Natural killer cell (primary cell): ENCODE measurements around the gene ERN1. TPM values are rescaled to one million over a fixed set of nuclear protein-coding genes. Genes with fewer than 3 reads are reported as not detected.

Source experiments
- ATAC-seq, 3 donors: fragments of 150-1000 bp in 2 of 3; fragments of 200-7000 bp in 1 of 3; cut with Tn5 transposase; 1 replicate in 1 of 3; 2 replicates in 2 of 3; pipeline ENCODE4 v1.10.0; 2021; ENCODE audit warnings: mild to moderate bottlenecking in 2 of 3, moderate library complexity in 2 of 3
- DNase-seq, 2 donors: peaks; one replicate each; pipeline versions ENCODE4 v3.0.0 to v3.0.0-alpha.2; 2013 to 2021; ENCODE audit warnings: mixed read lengths in 1 of 2
- H3K27ac ChIP-seq: one replicate; pipeline ENCODE4 v1.5.1; 2013; ENCODE audit warnings: mild to moderate bottlenecking, low read length
- H3K27me3 ChIP-seq: one replicate; pipeline ENCODE4 v1.6.1; 2013; ENCODE audit warnings: low read length; ENCODE audit not compliant: control insufficient read depth, insufficient read depth
- H3K36me3 ChIP-seq: one replicate; pipeline ENCODE4 v1.6.1; 2013; ENCODE audit warnings: low read length; ENCODE audit not compliant: control insufficient read depth, insufficient read depth
- H3K4me1 ChIP-seq: one replicate; pipeline ENCODE4 v1.6.1; 2013; ENCODE audit warnings: low read length; ENCODE audit not compliant: control insufficient read depth, insufficient read depth
- H3K4me3 ChIP-seq: one replicate; pipeline ENCODE4 v1.5.1; 2013; ENCODE audit warnings: low read length
- H3K9me3 ChIP-seq: one replicate; pipeline ENCODE4 v1.6.1; 2013; ENCODE audit warnings: low read length; ENCODE audit not compliant: control insufficient read depth, insufficient read depth
- H3K27ac Mint-ChIP-seq, 2 donors: one replicate each; pipeline ENCODE4 v1.8.0; 2022; ENCODE audit warnings: mild to moderate bottlenecking in 2 of 2, mixed read lengths in 2 of 2, moderate library complexity in 1 of 2
- H3K27me3 Mint-ChIP-seq, 2 donors: one replicate each; pipeline ENCODE4 v1.8.0; 2022; ENCODE audit warnings: low read depth in 2 of 2, mixed read lengths in 2 of 2
- H3K36me3 Mint-ChIP-seq: one replicate; pipeline ENCODE4 v1.8.0; 2022; ENCODE audit warnings: mixed read lengths
- H3K4me1 Mint-ChIP-seq, 2 donors: one replicate each; pipeline ENCODE4 v1.8.0; 2022; ENCODE audit warnings: mixed read lengths in 2 of 2
- H3K4me3 Mint-ChIP-seq: one replicate; pipeline ENCODE4 v1.8.0; 2022; ENCODE audit warnings: mild to moderate bottlenecking, moderate library complexity, mixed read lengths
- H3K9me3 Mint-ChIP-seq, 2 donors: one replicate each; pipeline ENCODE4 v1.8.0; 2022; ENCODE audit warnings: mixed read lengths in 2 of 2
- WGBS: methylation state at CpG from one replicate; pipeline ENCODE4 v1.1.7; 2013; ENCODE audit warnings: missing lambda C conversion rate; ENCODE audit not compliant: insufficient coverage; 5-methylcytosine and 5-hydroxymethylcytosine counted together
- intact Hi-C: fragments of 100-400 bp; cut with micrococcal nuclease; formaldehyde crosslinking; loops from one replicate; pipeline ENCODE4 v1.14.2; 2022
- total RNA-seq, 4 donors: library from RNA; stranded (reverse); fragments of 120-200 nt in 1 of 4; gene quantifications; one replicate each; pipeline versions ENCODE4 v1.2.3 to v1.2.4, GENCODE V29; 2013 to 2022
- TF ChIP-seq, protein P1 (sequence below): fragments of 200-600 bp; IDR thresholded peaks from one replicate; pipeline ENCODE4 v1.8.0; 2022; ENCODE audit warnings: antibody characterized with exemption

The ERN1 gene
- total RNA-seq, 3 donors from 2014 or later (not counting 1 experiment from before 2014, with no cell fraction given) = 52.9 to 90.5 (median 67.2) TPM

GRCh38 chr17:64064331-64064730, 65.6 kb downstream of the ERN1 start:
- Mint-ChIP-seq H3K36me3 (peaks cover 21% of the 10 kb centered on the region), H3K27ac (peak overlapping the region; percentile 90 to 97), H3K9me3 (peaks cover 3 to 4% of the 10 kb centered on the region in 2 donors), H3K4me3 (no peak overlapping the region), H3K27me3 (no peaks in the 10 kb centered on the region), H3K4me1 (peaks cover 47 to 92% of the 10 kb centered on the region in 2 donors)
- WGBS = 92% methylated on average over 9 of the region's 9 CpGs
- Histone ChIP-seq H3K27me3 (no peaks in the 10 kb centered on the region), H3K4me1 (peaks cover 80% of the 10 kb centered on the region), H3K27ac (peak overlapping the region; percentile 84), H3K9me3 (peaks cover 1% of the 10 kb centered on the region), H3K4me3 (peak overlapping the region; percentile 1), H3K36me3 (peaks cover 33% of the 10 kb centered on the region)
- intact Hi-C loops = no loop called here
- DNase-seq (no peak), ATAC-seq (no peak)
- TF ChIP-seq, protein P1, sequence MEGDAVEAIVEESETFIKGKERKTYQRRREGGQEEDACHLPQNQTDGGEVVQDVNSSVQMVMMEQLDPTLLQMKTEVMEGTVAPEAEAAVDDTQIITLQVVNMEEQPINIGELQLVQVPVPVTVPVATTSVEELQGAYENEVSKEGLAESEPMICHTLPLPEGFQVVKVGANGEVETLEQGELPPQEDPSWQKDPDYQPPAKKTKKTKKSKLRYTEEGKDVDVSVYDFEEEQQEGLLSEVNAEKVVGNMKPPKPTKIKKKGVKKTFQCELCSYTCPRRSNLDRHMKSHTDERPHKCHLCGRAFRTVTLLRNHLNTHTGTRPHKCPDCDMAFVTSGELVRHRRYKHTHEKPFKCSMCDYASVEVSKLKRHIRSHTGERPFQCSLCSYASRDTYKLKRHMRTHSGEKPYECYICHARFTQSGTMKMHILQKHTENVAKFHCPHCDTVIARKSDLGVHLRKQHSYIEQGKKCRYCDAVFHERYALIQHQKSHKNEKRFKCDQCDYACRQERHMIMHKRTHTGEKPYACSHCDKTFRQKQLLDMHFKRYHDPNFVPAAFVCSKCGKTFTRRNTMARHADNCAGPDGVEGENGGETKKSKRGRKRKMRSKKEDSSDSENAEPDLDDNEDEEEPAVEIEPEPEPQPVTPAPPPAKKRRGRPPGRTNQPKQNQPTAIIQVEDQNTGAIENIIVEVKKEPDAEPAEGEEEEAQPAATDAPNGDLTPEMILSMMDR = no peak

- Mint-ChIP-seq H3K9me3 (peaks cover 3 to 4% of the 10 kb centered on the region in 2 donors), H3K4me1 (peaks cover 49 to 98% of the 10 kb centered on the region in 2 donors), H3K27ac (peak overlapping the region; percentile 90 to 97), H3K36me3 (peaks cover 16% of the 10 kb centered on the region), H3K27me3 (no peaks in the 10 kb centered on the region), H3K4me3 (peak overlapping the region; percentile 59)
- 32% methylated on average over 16 of the region's 16 CpGs for WGBS
- ATAC-seq (peak; percentile 43 to 62 (median 57)), DNase-seq (peak; percentile 53 to 70)
- Histone ChIP-seq H3K4me1 (peaks cover 83% of the 10 kb centered on the region), H3K27me3 (no peaks in the 10 kb centered on the region), H3K9me3 (no peaks in the 10 kb centered on the region), H3K4me3 (peak overlapping the region; percentile 1), H3K27ac (peak overlapping the region; percentile 84), H3K36me3 (peaks cover 33% of the 10 kb centered on the region)
- intact Hi-C loops = loop anchor here (1.0 to 2.0 kb wide), 2 partner anchors 39 to 67 kb away; partner anchors contain the start of gene ERN1
- TF ChIP-seq, protein P1 = peak; percentile 40
Observed at GRCh38 chr17:64063766-64064224, 66.1 kb downstream of the ERN1 start.

GRCh38 chr17:64063088-64063487, 66.9 kb downstream of the ERN1 start:
- Histone ChIP-seq H3K36me3 (peaks cover 31% of the 10 kb centered on the region), H3K4me3 (peak overlapping the region; percentile 1), H3K4me1 (peaks cover 83% of the 10 kb centered on the region), H3K9me3 (no peaks in the 10 kb centered on the region), H3K27ac (peak overlapping the region; percentile 84), H3K27me3 (no peaks in the 10 kb centered on the region)
- intact Hi-C loops = loop anchor here (1.0 to 2.0 kb wide), 2 partner anchors 38 to 67 kb away; partner anchors contain the start of gene ERN1
- Mint-ChIP-seq H3K4me1 (peaks cover 49 to 96% of the 10 kb centered on the region in 2 donors), H3K4me3 (peak overlapping the region; percentile 59), H3K27me3 (no peaks in the 10 kb centered on the region), H3K9me3 (peaks cover 0 to 3% of the 10 kb centered on the region in 2 donors), H3K36me3 (peaks cover 9% of the 10 kb centered on the region), H3K27ac (peak overlapping the region; percentile 90 to 97)
- DNase-seq (peak; percentile 31 to 49), ATAC-seq (peak; percentile 51 to 72 (median 70))
- TF ChIP-seq, protein P1 = no peak
- 15% methylated on average over 2 of the region's 5 CpGs for WGBS
